Measurements from ENCODE around the gene IQCH. TPM values are rescaled to one million over a fixed set of nuclear protein-coding genes. Genes with fewer than 3 reads are reported as not detected.

Gene IQCH
- total RNA-seq, 1 donor from 2014 or later, result 2.2 TPM

DNA sequence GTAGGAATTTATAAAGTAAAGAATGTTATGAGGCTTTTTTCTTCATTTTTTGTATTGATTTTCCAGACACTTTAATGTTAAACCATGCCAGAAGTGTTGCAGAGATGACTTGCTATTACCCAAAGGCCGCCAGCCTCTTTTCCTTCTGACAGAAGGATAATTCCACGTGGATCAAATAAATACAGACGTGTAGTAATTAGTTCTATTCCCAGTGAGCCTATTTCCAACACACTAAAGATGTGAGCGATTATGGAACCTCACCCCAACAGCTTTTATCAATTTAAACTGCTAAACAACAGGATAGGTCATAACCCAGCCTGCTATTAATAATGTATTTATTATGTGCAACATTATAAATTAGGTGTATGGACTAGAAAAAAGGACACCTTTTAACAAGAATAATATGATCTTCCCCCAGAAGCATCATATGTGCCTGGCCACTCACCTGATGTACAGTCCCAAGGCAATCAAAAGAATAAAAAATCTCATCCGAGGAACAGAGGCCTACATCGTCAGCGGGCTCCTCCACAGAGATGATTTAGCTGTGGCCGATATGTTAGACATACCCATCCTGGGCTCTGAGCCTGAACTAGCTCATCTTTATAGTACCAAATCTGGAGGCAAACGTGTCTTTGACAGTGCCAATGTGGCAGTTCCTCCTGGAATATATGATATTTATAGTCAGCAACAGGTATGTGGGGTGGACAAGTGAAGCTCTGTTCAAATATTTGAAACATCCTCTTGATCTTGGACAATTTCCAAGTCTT lies 140.5 kb downstream of the IQCH start:
- no peak for DNase-seq (ENCODE audit: low spot score)

DNA sequence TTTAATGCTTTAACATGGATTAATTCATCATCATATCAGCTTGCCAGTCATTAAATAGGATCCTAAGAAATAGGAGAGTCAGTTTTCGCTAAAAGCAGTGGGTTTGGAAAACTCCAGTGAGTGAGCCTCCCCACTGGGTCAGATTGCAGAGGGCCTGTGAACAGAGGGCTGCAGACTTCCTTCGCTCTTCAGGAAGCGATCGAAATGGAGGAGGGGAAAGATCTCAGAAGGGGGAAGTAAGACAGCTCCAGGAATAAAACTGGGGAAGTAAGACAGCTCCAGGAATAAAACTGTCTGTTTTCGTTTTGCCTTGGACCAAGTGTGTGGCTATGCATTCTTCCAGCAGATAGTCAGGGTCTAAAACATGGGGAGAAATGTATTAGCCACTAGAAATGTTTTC lies 141.5 kb downstream of the IQCH start:
- DNase-seq (ENCODE audit: low spot score), result no peak

DNA sequence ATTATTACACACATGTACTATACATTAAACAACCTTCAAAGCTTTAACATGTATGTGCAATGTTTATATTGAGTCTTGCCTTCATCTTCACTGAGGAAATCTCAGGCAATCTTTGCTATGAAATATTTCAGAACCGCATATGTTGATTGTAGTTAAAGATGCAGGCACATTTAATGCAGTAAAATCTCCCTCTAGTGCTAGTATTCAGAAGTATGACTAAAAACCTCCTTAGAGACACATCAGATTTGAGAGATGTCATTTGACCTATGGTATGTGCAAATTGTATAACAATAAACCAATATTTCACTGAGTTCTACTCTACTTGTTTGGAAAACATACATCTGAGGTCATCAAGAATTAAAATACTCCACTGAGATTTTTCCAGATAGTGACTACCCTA lies 142.6 kb downstream of the IQCH start:
- DNase-seq (ENCODE audit: low spot score), result peak; percentile 27

DNA sequence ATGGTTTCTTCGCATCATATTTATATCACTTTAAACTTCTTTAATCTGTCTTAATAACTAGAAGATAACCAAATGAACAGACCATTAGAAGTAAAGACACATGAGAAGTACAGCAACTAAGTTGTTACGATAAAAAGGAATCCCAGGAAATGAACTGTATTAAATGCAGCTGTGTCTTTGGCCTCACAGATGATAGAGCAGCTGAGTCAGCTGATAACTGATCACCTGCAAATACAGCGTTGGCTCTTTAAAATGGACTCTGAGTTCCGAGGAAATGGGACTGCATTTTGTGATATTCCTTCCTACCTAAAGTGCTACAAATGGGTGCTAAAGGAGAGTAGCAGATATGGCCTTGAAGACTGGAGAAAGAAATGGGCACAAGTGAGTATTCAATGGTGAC lies 145.3 kb downstream of the IQCH start:
- DNase-seq (ENCODE audit: low spot score), result no peak

DNA sequence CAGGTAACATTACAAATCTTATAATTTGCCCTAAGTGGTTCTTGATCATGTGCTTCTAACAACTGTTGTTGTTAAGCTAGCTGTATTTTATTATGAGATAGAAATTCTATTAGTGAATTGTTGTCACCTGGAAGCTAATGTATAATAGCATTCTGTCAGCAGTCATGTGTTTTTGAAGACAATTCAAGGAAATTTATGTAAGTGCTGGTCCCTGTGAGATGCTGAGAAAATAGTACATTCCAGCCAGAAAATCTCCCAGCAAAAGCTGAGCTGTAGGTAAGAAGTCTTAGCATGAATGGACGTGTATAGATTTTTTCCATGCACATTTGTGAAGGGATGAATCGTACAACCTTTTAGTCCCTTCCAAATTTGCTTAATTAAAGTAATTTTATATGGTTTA lies 146.3 kb downstream of the IQCH start:
- DNase-seq (ENCODE audit: low spot score), result no peak

DNA sequence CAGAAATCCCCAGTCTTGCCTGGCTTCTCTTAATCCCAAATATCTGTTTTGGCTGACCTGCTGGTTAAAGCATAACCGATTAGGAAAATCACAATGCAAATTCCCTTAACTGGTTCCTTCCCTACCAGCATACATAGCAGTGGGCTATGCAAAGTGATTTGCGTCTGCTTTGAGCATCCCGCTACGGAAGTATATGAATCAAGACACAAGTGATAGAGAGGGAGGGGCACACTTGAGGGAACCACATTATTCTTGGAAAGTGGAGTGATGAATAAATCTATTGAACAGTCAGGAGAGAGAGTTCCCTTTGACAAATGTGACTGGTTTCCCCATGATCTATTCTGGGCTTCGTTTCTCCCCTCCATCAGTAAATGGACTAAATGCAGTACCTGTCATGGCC lies 146.8 kb downstream of the IQCH start:
- no peak for DNase-seq (ENCODE audit: low spot score)

DNA sequence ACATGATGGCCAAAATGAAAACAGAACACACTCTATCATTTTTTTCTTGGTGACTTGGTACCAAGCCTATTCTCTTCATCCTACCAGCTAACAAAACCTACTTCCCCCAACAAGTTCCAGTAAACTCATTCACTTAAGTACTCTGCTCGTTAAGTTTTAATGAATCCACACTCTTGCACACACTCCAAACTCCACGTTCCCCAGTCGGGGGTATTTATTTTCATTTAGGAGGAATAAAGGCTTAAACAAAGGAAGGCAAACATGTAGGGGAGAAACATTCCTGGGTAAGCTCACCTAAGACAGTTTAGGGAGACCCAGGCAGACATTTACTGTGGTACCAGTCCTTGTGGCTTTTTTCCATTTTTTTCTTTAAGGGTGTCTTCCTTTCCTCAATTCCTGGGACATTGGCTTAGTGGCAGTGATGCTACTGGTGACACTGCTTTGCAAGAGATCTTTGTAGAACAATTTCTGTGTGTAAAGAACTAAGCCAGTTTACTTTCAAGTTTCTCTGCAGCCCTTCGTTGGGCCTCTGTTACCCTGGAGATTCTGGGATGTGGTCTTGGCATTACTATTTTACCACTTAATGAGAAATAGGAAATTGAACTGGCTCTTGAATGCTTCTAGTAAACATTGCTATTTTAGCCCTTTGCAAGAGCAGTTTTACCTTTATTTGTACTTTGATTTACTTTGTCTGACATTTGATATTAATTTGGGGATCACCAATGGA lies 149.0 kb downstream of the IQCH start:
- DNase-seq (ENCODE audit: low spot score), result no peak

DNA sequence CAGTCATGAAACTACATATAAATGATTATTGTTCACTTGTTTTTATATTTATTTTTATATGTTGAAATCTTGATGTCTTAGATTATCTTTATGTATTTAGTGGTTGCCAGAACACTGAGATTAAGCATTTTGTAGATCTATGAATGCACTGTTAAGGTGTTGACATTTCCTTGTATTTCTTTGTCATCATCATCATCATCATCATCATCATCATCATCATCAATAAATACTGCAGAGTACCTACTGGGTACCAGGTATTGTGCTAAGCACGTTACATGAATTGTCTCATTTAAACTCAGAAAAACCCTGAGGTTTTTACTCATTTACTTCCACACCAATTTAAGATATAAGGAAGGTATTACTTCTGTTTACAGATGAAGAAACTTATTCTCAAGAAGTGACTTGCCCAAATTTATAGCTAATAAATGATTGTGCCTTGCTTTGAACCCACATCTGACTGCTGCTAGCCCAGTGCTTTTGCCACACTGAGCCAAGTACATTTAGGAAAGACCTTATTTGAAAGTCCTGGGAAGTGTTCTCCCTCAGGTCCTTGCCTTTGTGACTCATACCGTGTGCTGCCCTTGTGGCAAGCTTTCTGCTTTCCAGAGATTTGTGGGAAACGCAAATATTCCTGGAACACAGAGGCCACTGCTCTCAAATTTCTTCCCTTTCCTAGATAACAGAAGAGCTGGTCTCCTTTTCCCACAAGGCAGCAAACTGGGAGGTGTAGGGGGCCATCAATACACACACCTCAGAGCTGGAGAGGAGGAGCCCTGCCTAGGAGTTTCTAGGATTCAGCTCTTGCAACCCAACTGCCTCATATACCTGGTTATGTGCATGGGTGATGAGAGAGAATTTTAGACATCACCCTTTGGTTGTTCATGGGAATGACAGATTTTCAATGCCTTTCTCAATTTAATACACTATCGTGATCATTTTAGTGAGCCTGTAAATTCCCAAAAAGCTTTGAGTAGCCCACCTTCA lies 150.9 kb downstream of the IQCH start:
- no peak for DNase-seq (ENCODE audit: low spot score)

DNA sequence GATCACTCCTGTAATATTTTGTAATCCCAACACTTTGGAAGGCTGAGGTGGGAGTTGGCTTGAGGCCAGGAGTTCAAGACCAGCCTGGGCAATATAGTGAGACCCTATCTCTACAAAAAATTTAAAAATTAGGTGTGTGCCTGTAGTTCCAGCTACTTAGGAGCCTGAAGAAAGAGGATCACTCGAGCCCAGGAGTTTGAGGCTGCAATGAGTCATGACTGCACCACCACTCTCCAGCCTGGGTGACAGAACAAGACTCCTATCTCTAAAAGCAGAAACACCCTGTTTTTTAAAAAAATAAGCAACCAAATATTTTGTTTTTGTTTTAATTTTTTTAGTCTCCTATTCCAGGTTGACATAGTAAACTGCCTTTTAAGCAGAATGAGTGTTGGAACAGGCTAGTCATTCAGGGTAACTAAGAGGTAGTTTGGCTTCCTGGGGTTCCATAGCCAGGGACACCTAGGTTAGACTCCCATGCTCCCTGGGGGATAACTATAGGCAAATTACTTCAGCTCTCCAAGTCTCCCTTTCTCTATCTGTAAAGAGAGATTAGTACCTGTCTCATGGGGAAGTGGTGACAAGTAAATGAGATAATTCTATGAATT lies 151.8 kb downstream of the IQCH start:
- no peak for DNase-seq (ENCODE audit: low spot score)

DNA sequence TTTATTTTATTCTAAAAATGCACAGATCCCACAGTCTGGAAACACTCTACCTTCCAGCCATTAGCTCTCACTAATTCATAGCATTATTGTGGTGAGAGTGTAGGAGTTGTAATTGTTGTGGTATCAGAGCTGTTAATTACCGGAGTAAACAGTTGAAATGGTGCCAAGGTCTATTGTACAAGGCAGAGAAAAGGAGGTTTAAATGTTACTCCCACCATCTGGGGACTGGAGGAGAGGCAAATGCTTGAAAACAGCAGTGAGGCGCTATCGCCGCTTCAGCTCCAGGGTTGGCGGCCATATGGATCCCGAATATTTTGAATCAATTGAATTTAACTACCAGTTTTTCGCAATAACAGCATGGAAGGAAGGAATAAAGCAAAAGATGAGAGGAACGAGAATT lies 153.2 kb downstream of the IQCH start:
- DNase-seq (ENCODE audit: low spot score), result no peak

DNA sequence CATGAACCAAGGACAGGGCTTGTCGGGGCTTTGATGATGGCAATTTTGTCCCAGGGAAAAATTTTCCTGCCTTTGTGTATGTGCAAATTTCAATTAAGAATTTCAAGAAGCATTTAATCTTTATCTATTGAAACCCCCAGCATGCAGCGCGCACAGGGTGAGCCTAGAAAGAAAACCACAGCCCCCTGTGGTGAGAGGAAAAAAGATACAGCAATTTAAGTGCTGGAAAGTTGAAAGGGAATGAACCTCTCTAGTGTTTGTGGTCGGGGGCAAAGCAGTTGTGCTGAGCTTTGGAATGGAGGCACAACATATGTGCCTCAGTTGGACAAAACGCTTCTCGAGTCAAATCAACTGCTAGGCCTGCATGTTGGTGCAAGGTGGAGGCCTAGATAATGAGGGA lies 154.6 kb downstream of the IQCH start:
- no peak for DNase-seq (ENCODE audit: low spot score)

DNA sequence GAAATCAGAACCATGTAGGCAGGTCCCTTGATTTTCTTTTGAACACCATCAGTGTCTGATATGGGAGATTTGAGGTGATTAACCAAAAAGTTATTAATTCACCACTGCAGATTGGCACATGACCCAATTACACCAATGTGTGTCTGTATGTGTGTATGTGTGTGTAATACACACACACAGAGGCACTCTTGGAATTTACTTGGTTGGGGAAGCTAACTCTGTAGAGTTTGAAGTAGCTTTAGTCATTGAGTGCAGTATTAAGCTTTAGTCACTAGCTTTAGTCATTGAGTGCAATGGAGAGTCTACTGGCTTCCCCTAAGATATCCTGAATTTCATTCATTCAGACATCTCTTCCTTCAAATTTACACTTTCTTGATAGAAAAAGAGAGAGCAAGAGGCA lies 156.9 kb downstream of the IQCH start:
- DNase-seq (ENCODE audit: low spot score), result no peak

DNA sequence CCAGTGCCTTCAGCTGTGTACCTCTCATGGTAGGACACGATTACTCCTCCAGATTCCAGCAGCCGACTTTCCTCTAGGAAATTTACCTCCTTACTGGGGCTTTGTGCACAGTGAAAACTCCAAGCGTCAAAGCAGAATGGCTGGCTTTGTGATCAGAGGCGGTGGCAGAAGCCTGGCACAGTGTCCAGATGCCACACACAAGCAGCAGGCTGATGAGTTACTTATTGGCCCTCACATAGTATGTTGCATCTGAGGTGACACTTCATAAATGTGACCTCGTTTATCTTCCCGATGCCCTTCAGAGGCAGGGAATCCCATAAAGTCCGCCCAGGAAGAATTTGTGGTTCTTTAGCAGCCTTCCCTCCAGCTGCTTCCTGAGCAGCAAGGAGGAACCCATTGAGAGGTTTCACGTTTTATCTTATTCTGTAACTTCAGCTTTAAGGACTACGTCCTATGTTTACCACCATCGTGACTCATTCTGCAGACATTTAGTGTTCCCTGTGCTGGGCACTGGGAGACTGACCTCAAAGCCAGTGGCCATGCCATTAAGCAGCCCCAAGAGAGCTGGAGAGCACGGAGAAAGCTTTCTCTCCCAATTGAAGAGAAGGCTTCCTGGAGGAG lies 159.3 kb downstream of the IQCH start:
- peak; percentile 14 for DNase-seq (ENCODE audit: low spot score)

DNA sequence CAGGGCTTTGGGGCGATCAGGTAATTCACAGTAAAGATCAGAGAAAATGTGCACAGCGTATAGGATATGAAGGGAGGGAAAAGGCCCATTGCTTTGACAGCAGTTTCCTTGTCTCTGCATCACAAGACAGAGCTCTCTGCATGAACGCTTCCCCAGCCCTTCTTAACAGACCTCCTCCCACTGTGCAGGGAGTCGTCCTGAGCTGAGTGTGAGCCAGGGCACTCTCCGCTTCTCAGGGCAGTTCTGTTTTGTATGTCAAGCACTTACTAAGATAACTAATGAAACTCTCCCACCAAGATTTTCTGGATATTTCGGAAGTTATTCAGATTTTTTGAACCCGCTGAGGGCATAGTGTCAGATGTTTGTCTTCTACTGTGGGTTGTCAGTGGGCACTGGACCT lies 160.6 kb downstream of the IQCH start:
- DNase-seq (ENCODE audit: low spot score), result peak; percentile 38

DNA sequence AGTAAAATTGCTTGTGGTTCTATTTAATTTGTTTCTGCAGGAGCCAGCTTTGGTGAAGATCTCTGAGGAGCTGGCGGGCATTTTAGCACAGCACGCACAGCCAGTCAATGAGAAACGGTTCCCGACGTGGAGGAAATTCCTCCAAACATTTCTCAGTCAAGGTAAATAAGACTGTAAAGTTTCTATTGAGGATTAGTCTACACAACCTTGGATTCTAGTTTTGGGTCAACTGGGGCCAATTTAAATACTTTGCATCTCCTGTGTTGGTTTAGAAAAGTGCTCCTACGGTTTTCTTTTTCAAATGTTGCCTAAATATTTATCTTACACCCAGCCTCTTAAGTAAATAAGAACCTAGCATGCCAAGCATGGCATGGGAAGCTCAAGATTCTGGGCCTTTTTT lies 162.3 kb downstream of the IQCH start:
- no peak for DNase-seq (ENCODE audit: low spot score)

DNA sequence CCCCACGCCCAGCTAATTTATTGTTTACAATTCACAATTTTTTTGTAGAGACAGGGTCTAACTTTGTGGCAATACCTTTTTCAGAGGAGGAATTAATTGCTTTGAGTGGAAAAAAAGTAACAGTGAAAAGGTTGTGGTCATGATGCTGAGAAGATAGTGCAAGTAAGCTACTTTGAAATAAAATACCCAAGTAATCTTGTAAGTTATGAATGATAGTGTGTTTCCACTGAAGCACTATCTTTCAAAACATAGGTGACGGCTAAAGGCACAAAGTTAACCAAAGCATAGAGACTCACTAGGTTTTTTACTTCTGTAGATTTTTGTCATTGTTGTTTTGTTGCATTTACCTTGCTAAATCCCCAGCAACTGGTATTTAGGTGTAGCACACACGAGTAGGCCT lies 165.1 kb downstream of the IQCH start:
- DNase-seq (ENCODE audit: low spot score), result no peak

DNA sequence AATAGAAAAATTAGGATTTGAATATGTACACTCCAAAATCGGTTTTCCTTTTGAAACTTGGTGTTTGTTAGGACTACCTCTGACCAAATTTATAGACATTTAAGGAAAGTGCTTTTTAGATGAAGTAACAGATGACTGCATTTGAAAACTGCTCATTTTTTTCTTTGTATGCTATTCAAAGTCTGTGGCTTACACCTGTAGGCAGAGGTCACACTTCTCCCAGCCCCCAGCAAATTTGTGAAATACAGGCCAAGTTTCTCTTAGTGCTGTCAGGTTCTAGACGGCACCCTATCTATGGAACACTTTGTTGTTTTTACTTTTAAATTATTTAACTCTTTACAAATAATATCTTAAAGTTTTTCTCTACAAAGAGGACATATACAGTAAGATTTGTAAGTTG lies 165.6 kb downstream of the IQCH start:
- no peak for DNase-seq (ENCODE audit: low spot score)

DNA sequence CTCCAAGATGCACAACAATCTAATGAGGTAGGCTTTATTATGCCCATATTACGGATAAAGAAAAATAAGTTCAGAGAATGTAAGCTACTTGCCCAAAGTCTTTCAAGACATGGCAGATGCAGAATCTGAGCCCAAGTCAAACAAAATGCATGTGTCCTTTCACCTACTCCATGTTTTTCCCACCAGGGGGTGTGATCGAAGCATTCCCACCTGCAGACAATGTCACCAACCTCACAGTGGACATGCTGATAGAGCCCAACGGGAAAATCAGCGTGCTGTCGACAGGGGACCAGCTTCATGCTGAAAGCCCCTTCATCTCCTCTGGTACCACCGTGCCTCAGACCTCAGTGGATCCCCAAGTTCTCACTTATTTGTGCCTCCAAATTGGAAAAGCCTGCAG lies 166.5 kb downstream of the IQCH start:
- DNase-seq (ENCODE audit: low spot score), result no peak

DNA sequence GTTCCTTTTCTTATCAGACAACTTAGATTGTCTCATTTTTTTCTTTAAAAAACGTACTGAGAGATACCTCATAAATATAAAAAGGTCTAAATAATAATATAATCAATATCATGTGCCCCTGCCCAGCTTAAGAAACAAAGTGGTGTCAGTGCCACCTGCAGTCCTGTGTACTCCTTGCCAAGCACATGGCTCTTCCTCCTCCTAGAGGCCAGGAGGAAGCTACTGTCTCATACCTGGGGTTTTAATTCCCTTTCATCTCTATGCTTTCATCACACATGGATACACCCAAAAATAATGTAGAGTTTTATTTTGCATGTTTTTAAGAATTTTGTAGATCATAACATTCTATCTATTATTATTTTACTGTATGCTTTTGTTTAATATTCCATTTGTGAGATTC lies 167.7 kb downstream of the IQCH start:
- no peak for DNase-seq (ENCODE audit: low spot score)

DNA sequence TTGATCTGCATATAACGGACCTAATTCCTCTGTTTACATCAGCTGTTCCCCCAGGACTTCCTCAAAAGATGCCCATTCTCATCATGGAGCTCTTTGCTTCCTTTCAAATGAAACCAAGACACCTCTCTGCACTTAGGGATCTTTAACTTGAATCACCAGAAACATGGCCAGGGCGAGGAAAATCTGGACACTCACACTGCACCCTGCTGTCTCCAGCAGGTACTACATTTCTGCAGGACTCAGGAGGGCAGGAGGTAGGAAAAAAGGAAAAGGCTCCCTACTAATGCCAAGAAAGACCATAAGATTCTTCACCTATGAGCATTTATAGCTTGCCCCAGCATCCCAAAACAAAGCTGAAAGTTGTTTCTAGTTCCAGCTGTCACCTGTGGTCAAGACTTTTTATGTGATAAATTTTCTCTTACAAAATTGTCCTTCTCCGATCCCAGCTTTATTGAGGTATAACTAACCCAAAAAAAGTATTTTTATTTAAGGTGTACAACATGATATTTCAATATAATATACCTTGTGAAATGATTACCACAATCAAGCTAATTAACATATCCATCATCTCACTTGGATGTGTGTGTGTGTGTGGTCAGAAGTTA lies 179.0 kb downstream of the IQCH start:
- DNase-seq (ENCODE audit: low spot score), result peak; percentile 55
